BLaER1 (cell line): ENCODE results near the gene PLD3.

Source experiments
- H3K27ac ChIP-seq: shearing (Covaris generic); formaldehyde crosslinking; 2 replicates; pipeline ENCODE4 v1.8.1; 2022
- H3K27me3 ChIP-seq: shearing (Covaris generic); formaldehyde crosslinking; 2 replicates; pipeline ENCODE4 v1.8.1; 2022
- H3K36me3 ChIP-seq: shearing (Covaris generic); formaldehyde crosslinking; 2 replicates; pipeline ENCODE4 v1.8.1; 2022
- H3K4me1 ChIP-seq: shearing (Covaris generic); formaldehyde crosslinking; 2 replicates; pipeline ENCODE4 v1.8.1; 2022
- H3K4me2 ChIP-seq: shearing (Covaris generic); formaldehyde crosslinking; 2 replicates; pipeline ENCODE4 v1.8.1; 2022
- H3K4me3 ChIP-seq: shearing (Covaris generic); formaldehyde crosslinking; 2 replicates; pipeline ENCODE4 v1.8.1; 2022
- H3K9ac ChIP-seq: shearing (Covaris generic); formaldehyde crosslinking; 2 replicates; pipeline ENCODE4 v1.8.1; 2022
- H3K9me3 ChIP-seq: shearing (Covaris generic); formaldehyde crosslinking; 2 replicates; pipeline ENCODE4 v1.8.1; 2022
- H4K20me1 ChIP-seq: shearing (Covaris generic); formaldehyde crosslinking; 2 replicates; pipeline ENCODE4 v1.8.1; 2022
- Cebpa-rat ChIP-seq: shearing (Covaris generic); IDR thresholded peaks from 2 replicates; pipeline ENCODE4 v1.8.1; 2022

PLD3 gene

DNA sequence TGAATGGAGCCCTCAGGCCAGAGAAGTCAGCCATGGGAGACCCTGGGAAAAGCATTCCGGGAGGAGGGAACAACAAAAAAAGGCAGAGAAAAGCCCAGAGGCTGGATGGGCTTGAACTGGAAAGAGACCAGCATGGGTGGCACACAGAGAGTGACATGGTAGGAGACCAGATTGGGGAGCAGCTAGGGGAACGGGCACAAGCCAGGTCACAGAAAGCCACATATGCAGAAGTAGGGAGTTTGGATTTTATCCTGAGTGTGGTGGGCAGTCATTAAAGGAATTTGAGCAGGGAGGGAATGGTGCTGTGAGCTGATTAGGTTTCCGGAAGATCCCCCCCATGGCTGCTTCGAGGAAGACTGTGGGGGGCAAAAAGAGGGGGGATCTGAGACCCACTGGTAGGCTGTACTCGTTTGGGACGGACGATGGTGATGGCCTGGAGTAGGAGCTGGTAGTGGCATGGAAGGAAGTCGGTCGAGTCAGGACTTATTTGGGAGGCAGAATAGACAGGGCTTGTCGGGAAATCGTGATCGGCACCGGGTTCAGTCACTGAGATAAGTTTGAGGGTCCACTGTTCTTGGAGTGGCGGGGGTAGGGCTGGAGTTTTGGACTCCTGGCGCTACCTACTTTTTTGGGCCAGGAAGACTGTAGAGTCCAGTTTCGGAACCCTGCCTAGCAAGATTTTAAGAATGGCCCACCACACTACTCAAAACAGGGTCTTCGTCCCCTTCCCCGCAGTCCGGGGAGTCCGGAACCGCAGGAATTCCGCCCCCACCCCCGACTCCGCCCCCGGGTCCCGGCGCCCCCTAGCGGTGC lies 76.3 kb downstream of the PLD3 start:
- H3K9ac ChIP-seq = peak overlapping the region; percentile 91
- H3K27me3 ChIP-seq = no peaks in the 10 kb centered on the region
- peak overlapping the region; percentile 92 for H3K4me3 ChIP-seq
- TF ChIP-seq Cebpa-rat = no peak
- H3K9me3 ChIP-seq = no peaks in the 10 kb centered on the region
- H3K4me2 ChIP-seq = peak overlapping the region; percentile 91
- H4K20me1 ChIP-seq = no peaks in the 10 kb centered on the region
- peaks cover 13% of the 10 kb centered on the region for H3K36me3 ChIP-seq
- peaks cover 45% of the 10 kb centered on the region for H3K4me1 ChIP-seq
- peak overlapping the region; percentile 93 for H3K27ac ChIP-seq

DNA sequence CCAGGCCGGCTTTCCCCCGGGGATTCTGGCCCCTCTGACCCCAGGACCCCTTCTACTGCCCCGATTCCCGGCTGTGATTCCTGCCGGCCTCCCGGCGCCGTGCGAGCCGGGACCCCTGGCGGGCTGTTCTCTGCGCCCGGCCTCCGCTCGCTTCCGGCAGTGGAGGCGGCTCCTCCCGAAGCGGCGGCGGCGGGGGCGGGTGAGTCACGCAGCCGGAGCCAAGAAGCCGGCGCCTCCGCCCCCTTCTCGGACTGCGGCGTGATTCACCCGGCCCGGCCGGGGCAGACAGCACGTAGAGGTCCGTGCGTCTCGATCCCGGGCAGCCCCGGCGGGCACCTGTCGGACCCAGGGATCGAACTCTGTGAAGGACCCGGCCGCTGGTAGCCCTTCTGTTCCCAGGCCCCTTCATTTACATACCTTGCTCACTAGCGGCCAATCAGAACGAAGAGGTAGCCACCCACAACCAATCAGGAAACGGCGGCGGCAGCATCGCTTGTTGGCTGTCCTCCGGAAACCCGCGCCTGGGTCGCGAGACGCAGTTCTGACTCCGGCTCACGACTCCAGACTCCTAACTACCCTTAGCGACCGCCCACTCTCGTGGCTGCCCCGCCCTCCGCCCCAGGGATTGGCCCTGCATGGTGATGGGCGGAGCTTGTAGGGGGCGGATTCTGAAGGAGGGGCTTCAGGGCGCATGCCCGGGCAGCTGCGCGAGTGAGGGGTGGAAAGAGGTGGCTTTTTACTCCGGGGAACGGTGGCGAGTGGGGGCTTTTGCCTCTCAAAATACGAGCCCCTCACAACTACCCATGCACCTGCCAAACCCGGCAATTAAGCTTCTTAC lies 77.2 kb downstream of the PLD3 start, which contains the start of gene SERTAD1:
TSS of gene SERTAD1 (minus strand) at position 543 of the 838 bp plus-strand sequence. CDS start 2,446 bp downstream, outside the sequence.
- TF ChIP-seq Cebpa-rat = no peak
- Histone ChIP-seq H3K36me3 (peaks cover 13% of the 10 kb centered on the region), H3K9me3 (no peaks in the 10 kb centered on the region), H4K20me1 (no peaks in the 10 kb centered on the region), H3K27ac (peak within 1 kb of the TSS; percentile 93), H3K27me3 (no peaks in the 10 kb centered on the region), H3K4me1 (peaks cover 38% of the 10 kb centered on the region), H3K4me2 (peak within 1 kb of the TSS; percentile 91), H3K9ac (peak within 1 kb of the TSS; percentile 91), H3K4me3 (peak within 1 kb of the TSS; percentile 92)
